Spleen (tissue), 11 donors: ENCODE measurements around the gene BCO2. TPM values are rescaled to one million over a fixed set of nuclear protein-coding genes. Genes with fewer than 3 reads are reported as not detected.

Source experiments
- DNase-seq: peaks from one replicate; pipeline ENCODE4 v3.0.0-alpha.2; 2020
- H3K27ac ChIP-seq, 8 donors: fragments of 200-600 bp; sonication (generic) in 7 of 8; 1 replicate in 4 of 8; 2 replicates in 4 of 8; pipeline versions ENCODE4 v1.5.0 to v1.8.0; 2016 to 2021; ENCODE audit warnings: inconsistent platforms in 4 of 8, mild to moderate bottlenecking in 4 of 8, moderate library complexity in 1 of 8
- H3K27me3 ChIP-seq, 7 donors: fragments of 200-600 bp; sonication (generic) in 6 of 7; replicated peaks in 1 of 7; 1 replicate in 4 of 7; 2 replicates in 3 of 7; pipeline versions ENCODE4 v1.5.0 to v1.8.0; 2016 to 2021; ENCODE audit warnings: inconsistent platforms in 3 of 7, mild to moderate bottlenecking in 1 of 7
- H3K36me3 ChIP-seq, 6 donors: fragments of 200-600 bp; sonication (generic) in 5 of 6; 1 replicate in 4 of 6; 2 replicates in 2 of 6; pipeline versions ENCODE4 v1.5.0 to v1.8.0; 2016 to 2021; ENCODE audit warnings: inconsistent platforms in 2 of 6
- H3K4me1 ChIP-seq, 6 donors: fragments of 200-600 bp; sonication (generic) in 5 of 6; 1 replicate in 3 of 6; 2 replicates in 3 of 6; pipeline versions ENCODE4 v1.5.0 to v1.8.0; 2016 to 2021; ENCODE audit warnings: inconsistent platforms in 3 of 6
- H3K4me3 ChIP-seq, 8 donors: fragments of 200-600 bp; sonication (generic) in 7 of 8; 1 replicate in 4 of 8; 2 replicates in 4 of 8; pipeline versions ENCODE4 v1.5.0 to v1.8.0; 2016 to 2021; ENCODE audit warnings: inconsistent platforms in 4 of 8, mild to moderate bottlenecking in 4 of 8, moderate library complexity in 2 of 8
- H3K9me3 ChIP-seq, 8 donors: fragments of 200-600 bp; sonication (generic) in 7 of 8; 1 replicate in 4 of 8; 2 replicates in 4 of 8; pipeline versions ENCODE4 v1.5.0 to v1.8.0; 2016 to 2021; ENCODE audit warnings: inconsistent platforms in 4 of 8
- POLR2A ChIP-seq, 3 donors: fragments of 450-650 bp; IDR thresholded peaks; one replicate each; pipeline ENCODE4 v1.5.1; 2017; ENCODE audit warnings: antibody characterized with exemption in 3 of 3, mild to moderate bottlenecking in 1 of 3
- POLR2AphosphoS5 ChIP-seq, 3 donors: sonication (generic); formaldehyde crosslinking; IDR thresholded peaks; one replicate each; pipeline ENCODE4 v1.5.1; 2017; ENCODE audit warnings: antibody characterized with exemption in 3 of 3
- WGBS, 5 donors: extraction: QIAGEN DNeasy Blood & Tissue Kit in 3 of 5; methylation state at CpG; one replicate each; pipeline versions ENCODE4 v1.1.5 to v1.1.7; 2013 to 2018; 5-methylcytosine and 5-hydroxymethylcytosine counted together
- intact Hi-C: fragments of 100-400 bp; cut with DNase I; formaldehyde crosslinking; loops from one replicate; pipeline ENCODE4 v1.15.0; 2023; ENCODE audit warnings: low total_unique reads
- polyA plus RNA-seq, 3 donors: library from polyadenylated mRNA; stranded (reverse); fragments of 200-250 nt; gene quantifications; one replicate each; pipeline ENCODE4 v1.2.1, GENCODE V29; 2013
- total RNA-seq, 7 donors: library from RNA; depleted of rRNA in 3 of 7; stranded (reverse); fragments of >200 nt in 3 of 7; fragmentation: NEBNext Ultra II Directional in 4 of 7; extraction: Animal tissue kit (Norgen Biotek cat#: 25700) in 4 of 7; gene quantifications; one replicate each; pipeline versions ENCODE4 v1.1.0 to v1.2.1, GENCODE V29; 2016 to 2021
- TF ChIP-seq, protein P1 (sequence below), 11 experiments: fragments of 200-600 bp in 7 of 11; fragments of 450-650 bp in 4 of 11; sonication (generic) in 4 of 11; IDR thresholded peaks in 8 of 11; conservative IDR thresholded peaks in 3 of 11; 1 replicate in 7 of 11; 2 replicates in 4 of 11; pipeline versions ENCODE4 v1.4.0 to v1.8.0; 2016 to 2021; ENCODE audit warnings: antibody characterized with exemption in 11 of 11, inconsistent platforms in 4 of 11, mild to moderate bottlenecking in 1 of 11
- donor health status: healthy with polysubstance abuse.
- donor health status: DM: no; HTN: no; CAD: no; lungs with moderate emphysema.
- donor health status: DM: no; HTN: no; CAD: no.
- donor health status: Bipolar disorder and iron deficiency.
- donor health status: healthy.
- donor health status: DM: no; HTN: no; CAD: no.
- donor health status: DM: yes; HTN: yes; CAD: no.

The BCO2 gene
- total and polyA plus RNA-seq, 10 donors: 1.6 to 7.8 (median 3.8) TPM

DNA sequence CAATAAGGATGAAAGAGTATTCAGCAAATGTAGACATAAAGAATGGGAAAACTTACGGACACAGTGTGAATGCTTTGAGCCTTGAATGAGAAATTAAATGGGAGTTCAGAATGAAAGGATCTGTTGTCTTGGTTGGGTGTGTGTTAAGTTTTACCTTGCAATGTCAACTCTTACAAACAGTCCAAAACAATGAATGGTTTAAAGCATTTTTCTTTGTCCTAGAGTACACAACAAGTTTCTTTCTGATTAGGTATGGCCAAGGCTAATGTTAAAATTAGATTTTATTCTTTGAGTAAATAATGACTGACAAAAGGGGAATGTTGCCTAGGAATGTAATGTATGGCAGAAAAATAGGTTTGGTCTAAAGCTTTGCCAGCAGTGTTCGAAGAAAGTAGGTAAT lies 53.4 kb downstream of the BCO2 start:
- no peaks in the 10 kb centered on the region for H3K9me3 ChIP-seq
- no peak overlapping the region for H3K4me3 ChIP-seq
- no peak for DNase-seq
- no peak overlapping the region for H3K27ac ChIP-seq
- WGBS, 5 donors: 94 to 100% (median 97%) methylated on average over 2 of the region's 2 CpGs
- no peaks in the 10 kb centered on the region for H3K27me3 ChIP-seq
- peaks cover 8 to 28% (median 16%) of the 10 kb centered on the region in 6 donors for H3K4me1 ChIP-seq
- peaks cover 0 to 53% (median 34%) of the 10 kb centered on the region in 6 donors for H3K36me3 ChIP-seq
- TF ChIP-seq, protein P1, sequence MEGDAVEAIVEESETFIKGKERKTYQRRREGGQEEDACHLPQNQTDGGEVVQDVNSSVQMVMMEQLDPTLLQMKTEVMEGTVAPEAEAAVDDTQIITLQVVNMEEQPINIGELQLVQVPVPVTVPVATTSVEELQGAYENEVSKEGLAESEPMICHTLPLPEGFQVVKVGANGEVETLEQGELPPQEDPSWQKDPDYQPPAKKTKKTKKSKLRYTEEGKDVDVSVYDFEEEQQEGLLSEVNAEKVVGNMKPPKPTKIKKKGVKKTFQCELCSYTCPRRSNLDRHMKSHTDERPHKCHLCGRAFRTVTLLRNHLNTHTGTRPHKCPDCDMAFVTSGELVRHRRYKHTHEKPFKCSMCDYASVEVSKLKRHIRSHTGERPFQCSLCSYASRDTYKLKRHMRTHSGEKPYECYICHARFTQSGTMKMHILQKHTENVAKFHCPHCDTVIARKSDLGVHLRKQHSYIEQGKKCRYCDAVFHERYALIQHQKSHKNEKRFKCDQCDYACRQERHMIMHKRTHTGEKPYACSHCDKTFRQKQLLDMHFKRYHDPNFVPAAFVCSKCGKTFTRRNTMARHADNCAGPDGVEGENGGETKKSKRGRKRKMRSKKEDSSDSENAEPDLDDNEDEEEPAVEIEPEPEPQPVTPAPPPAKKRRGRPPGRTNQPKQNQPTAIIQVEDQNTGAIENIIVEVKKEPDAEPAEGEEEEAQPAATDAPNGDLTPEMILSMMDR (IDR thresholded peaks at IDR 0.05 in 8 of 11, conservative IDR thresholded peaks at IDR 0.05 in 3 of 11): no peak
- TF ChIP-seq POLR2A (IDR thresholded peaks at IDR 0.05) (no peak), POLR2AphosphoS5 (IDR thresholded peaks at IDR 0.05) (no peak)
- intact Hi-C loops: no loop called here

GRCh38 chr11:112229159-112229558 lies 53.8 kb downstream of the BCO2 start:
- intact Hi-C loops: no loop called here

GRCh38 chr11:112229746-112230433 lies 54.6 kb downstream of the BCO2 start:
- whole genome bisulfite sequencing, 5 donors: 60 to 96% (median 71%) methylated on average over 3 of the region's 3 CpGs
- H3K27ac ChIP-seq: no peak overlapping the region
- no peaks in the 10 kb centered on the region for H3K27me3 ChIP-seq
- TF ChIP-seq, protein P1 (IDR thresholded peaks at IDR 0.05 in 8 of 11, conservative IDR thresholded peaks at IDR 0.05 in 3 of 11): no peak
- TF ChIP-seq POLR2A (IDR thresholded peaks at IDR 0.05) (no peak), POLR2AphosphoS5 (IDR thresholded peaks at IDR 0.05) (no peak)
- H3K9me3 ChIP-seq: no peaks in the 10 kb centered on the region
- DNase-seq: no peak
- H3K4me3 ChIP-seq: no peak overlapping the region
- peaks cover 0 to 65% (median 42%) of the 10 kb centered on the region in 6 donors for H3K36me3 ChIP-seq
- intact Hi-C loops: no loop called here
- H3K4me1 ChIP-seq: peaks cover 8 to 28% (median 16%) of the 10 kb centered on the region in 6 donors

More at GRCh38 chr11:112229159-112229558, 53.8 kb downstream of the BCO2 start:
- no peak for DNase-seq
- no peak for TF ChIP-seq POLR2AphosphoS5 (IDR thresholded peaks at IDR 0.05)
- TF ChIP-seq, protein P1 (IDR thresholded peaks at IDR 0.05 in 8 of 11, conservative IDR thresholded peaks at IDR 0.05 in 3 of 11): no peak
- H3K27me3 ChIP-seq: no peaks in the 10 kb centered on the region
- no peak overlapping the region for H3K4me3 ChIP-seq
- 93 to 99% (median 96%) methylated on average over 7 of the region's 7 CpGs for WGBS, 5 donors
- H3K27ac ChIP-seq: no peak overlapping the region
- peaks cover 8 to 28% (median 16%) of the 10 kb centered on the region in 6 donors for H3K4me1 ChIP-seq
- H3K36me3 ChIP-seq: peaks cover 0 to 58% (median 38%) of the 10 kb centered on the region in 6 donors
- no peaks in the 10 kb centered on the region for H3K9me3 ChIP-seq

DNA sequence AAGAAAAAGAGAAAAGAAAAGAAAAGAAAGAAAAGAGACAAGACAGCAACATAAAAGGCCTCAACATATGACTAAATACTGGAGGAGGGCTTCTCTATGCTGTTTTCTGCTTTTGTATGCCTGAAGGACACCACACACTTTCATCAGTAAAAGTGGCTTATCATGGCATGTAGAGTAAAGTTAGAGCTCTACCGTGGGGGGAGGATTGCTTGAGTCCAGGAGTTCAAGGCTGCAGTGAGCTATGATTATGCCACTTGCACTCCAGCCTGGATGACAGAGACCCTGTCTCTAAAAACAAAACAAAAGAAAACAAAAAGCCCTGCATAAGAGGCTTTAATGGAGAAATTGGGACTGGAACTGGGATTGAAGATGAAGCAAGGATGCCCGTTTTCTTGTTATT lies 56.6 kb downstream of the BCO2 start:
- TF ChIP-seq POLR2AphosphoS5 (IDR thresholded peaks at IDR 0.05): no peak
- no peak for TF ChIP-seq POLR2A (IDR thresholded peaks at IDR 0.05)
- TF ChIP-seq, protein P1 (IDR thresholded peaks at IDR 0.05 in 8 of 11, conservative IDR thresholded peaks at IDR 0.05 in 3 of 11): no peak
- Histone ChIP-seq H3K9me3 (no peaks in the 10 kb centered on the region), H3K27ac (no peak overlapping the region), H3K4me3 (no peak overlapping the region), H3K36me3 (peaks cover 0 to 86% (median 56%) of the 10 kb centered on the region in 6 donors), H3K4me1 (peaks cover 8 to 33% (median 11%) of the 10 kb centered on the region in 6 donors), H3K27me3 (no peaks in the 10 kb centered on the region)
- no peak for DNase-seq
- intact Hi-C loops: no loop called here
- WGBS, 5 donors: 80 to 88% (median 82%) methylated on average over 2 of the region's 2 CpGs
